HG03060 (cell line): ENCODE data around the gene MRPL23.
"Not testable (repeated sequence)": the region's sequence is repeated elsewhere in the genome, so short reads cannot be mapped to it uniquely, and the experiment has no call there.

ENCODE experiments used
- ATAC-seq: cut with Tn5 transposase; IDR thresholded peaks from one replicate; pipeline ENCODE4 v1.9.1; 2021; ENCODE audit warnings: low read depth, moderate number of reproducible peaks; ENCODE audit not compliant: unreplicated experiment

The MRPL23 gene

GRCh38 chr11:1932681-1933080 is 14.5 kb upstream of the MRPL23 start:
- no peak for ATAC-seq

- ATAC-seq, result no peak
Measured at GRCh38 chr11:1933416-1934334, 13.5 kb upstream of the MRPL23 start.

- no peak for ATAC-seq
Measured at GRCh38 chr11:1934335-1935155, 12.6 kb upstream of the MRPL23 start.

- ATAC-seq, result no peak
Measured at GRCh38 chr11:1935156-1936071, 11.7 kb upstream of the MRPL23 start.

- ATAC-seq, result no peak
Measured at GRCh38 chr11:1936072-1936780, 10.9 kb upstream of the MRPL23 start.

- ATAC-seq, result no peak
Measured at GRCh38 chr11:1936781-1937615, 10.1 kb upstream of the MRPL23 start.

- ATAC-seq, result no peak
Measured at GRCh38 chr11:1937616-1938342, 9.4 kb upstream of the MRPL23 start.

- no peak for ATAC-seq
Measured at GRCh38 chr11:1938343-1939005, 8.7 kb upstream of the MRPL23 start.

- no peak for ATAC-seq
Measured at GRCh38 chr11:1939006-1939625, 8.0 kb upstream of the MRPL23 start.

GRCh38 chr11:1939788-1940187 is 7.3 kb upstream of the MRPL23 start:
- ATAC-seq, result not testable (repeated sequence)

GRCh38 chr11:1942558-1943260 is 4.4 kb upstream of the MRPL23 start:
- no peak for ATAC-seq

GRCh38 chr11:1943576-1943975 is 3.6 kb upstream of the MRPL23 start:
- ATAC-seq, result no peak

GRCh38 chr11:1943977-1944376 is 3.2 kb upstream of the MRPL23 start:
- ATAC-seq, result no peak

GRCh38 chr11:1947592-1948237 is 583 bp downstream of the MRPL23 start:
- ATAC-seq, result no peak

GRCh38 chr11:1948389-1948788 is 1.3 kb downstream of the MRPL23 start:
- ATAC-seq, result no peak

- no peak for ATAC-seq
Measured at GRCh38 chr11:1949302-1949701, 2.2 kb downstream of the MRPL23 start.
